ENCODE data around the gene ZNF764.

DNA sequence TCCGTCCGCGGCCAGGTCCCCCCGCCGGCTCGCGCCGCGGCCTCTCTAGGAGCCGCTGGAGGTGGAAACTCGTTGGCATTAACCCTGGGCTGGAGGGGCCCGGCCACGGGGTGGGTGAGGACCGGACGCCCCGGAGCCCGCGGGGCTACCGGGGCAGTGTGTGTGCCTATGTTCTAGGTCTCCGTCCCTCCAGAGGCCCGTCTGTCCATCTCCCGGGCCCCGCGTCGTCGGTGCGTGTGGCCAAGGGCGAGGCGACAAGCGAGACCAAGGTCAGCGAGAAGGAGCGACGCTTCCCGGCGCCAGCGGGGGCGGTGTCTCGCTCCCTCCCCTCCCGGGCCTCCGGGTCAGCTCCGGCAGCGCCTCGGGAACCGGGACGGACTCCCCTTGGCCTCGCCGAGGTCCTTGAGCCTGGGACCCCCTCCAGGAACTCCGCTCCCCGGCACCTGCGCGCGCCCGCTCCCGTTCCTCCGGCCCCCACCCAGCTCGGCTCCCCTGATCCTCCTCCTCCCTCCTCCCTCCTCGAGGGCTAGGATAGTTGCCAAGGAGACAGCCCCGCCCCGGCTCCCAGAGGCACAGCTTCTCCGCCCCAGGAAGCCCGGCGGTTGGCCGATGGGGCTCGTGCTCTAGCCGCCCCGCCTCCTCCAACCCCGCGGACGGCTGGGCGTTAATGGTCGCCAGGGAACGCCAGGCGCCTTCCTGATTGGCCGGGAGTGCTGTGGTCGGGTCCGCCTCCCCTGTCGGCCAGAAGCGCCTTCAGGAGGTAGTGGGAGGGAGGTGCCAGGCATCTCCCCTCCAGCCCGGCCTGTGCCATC, 31.1 kb downstream of the ZNF764 start:
- TF ChIP-seq POLR2A (IDR thresholded peaks at IDR 0.05) (peak in 1 of 2 donors; percentile 20), CTCF (IDR thresholded peaks at IDR 0.05) (peak in 1 of 3 experiments; percentile 26)
